GM12875 (cell line): Measurements from ENCODE around the gene MSI2.
"Not testable (repeated sequence)": the region's sequence is repeated elsewhere in the genome, so short reads cannot be mapped to it uniquely, and the experiment has no call there.

Experiments
- H3K4me3 ChIP-seq: one replicate; pipeline ENCODE4 v1.5.1; 2011; ENCODE audit warnings: low read depth, low read length, control low read depth
- CTCF ChIP-seq: IDR thresholded peaks from 2 replicates; pipeline ENCODE4 v1.5.1; 2011; ENCODE audit warnings: low read depth, mild to moderate bottlenecking, control low read depth, inconsistent platforms, low read length, moderate library complexity, borderline replicate concordance; ENCODE audit not compliant: insufficient read depth

MSI2 gene

DNA sequence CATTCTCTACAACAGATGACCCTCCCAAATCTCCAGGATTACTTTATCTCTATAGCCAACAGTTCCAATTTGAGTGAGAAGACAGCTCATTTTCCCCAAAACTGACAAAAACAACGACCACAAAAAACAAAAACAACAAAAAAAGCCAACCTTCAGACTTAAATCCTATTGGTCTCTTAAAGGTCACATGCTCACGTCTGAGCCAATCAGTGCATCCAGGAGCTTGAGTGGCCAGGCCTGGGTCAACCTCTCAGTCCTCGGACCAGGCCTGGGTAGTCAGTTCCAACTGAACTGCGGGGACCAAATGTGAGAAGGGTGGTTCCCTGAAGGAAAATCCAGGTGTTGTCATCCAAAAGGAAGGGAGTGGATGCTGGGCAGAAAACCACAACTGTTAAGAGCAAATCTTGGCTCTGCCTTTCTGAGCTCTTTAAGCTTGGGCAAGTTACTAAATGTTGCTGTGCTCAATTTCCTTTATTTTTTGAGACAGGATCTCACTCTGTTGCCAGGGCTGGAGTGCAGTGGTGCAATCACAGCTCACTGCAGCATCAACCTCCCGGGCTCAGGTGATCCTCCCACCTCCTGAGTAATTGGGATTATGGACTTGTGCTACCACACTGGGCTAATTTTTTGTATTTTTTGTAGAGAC, 43.0 kb upstream of the MSI2 start:
- TF ChIP-seq CTCF = no peak
- no peak overlapping the region for H3K4me3 ChIP-seq

- TF ChIP-seq CTCF = no peak
- H3K4me3 ChIP-seq = no peak overlapping the region
Observed at GRCh38 chr17:57215317-57215716, 41.0 kb upstream of the MSI2 start.

GRCh38 chr17:57221366-57222350, 34.7 kb upstream of the MSI2 start:
- no peak overlapping the region for H3K4me3 ChIP-seq
- TF ChIP-seq CTCF = no peak

GRCh38 chr17:57222422-57222821, 33.9 kb upstream of the MSI2 start:
- not testable (repeated sequence) for H3K4me3 ChIP-seq

GRCh38 chr17:57225127-57225526, 31.2 kb upstream of the MSI2 start:
- no peak overlapping the region for H3K4me3 ChIP-seq
- TF ChIP-seq CTCF = no peak

GRCh38 chr17:57226793-57227192, 29.5 kb upstream of the MSI2 start:
- no peak overlapping the region for H3K4me3 ChIP-seq

GRCh38 chr17:57228911-57229310, 27.4 kb upstream of the MSI2 start:
- no peak overlapping the region for H3K4me3 ChIP-seq
- TF ChIP-seq CTCF = no peak

More at GRCh38 chr17:57226793-57227192, 29.5 kb upstream of the MSI2 start:
- TF ChIP-seq CTCF = no peak
